Activated T-cell treated with anti-CD3 and anti-CD28 coated beads for 1 hour (primary cell): ENCODE results near the gene PIK3IP1.

ENCODE experiments used
- DNase-seq: peaks from one replicate; pipeline ENCODE4 v3.0.0-alpha.2; 2020; ENCODE audit warnings: low read depth

Gene PIK3IP1

DNA sequence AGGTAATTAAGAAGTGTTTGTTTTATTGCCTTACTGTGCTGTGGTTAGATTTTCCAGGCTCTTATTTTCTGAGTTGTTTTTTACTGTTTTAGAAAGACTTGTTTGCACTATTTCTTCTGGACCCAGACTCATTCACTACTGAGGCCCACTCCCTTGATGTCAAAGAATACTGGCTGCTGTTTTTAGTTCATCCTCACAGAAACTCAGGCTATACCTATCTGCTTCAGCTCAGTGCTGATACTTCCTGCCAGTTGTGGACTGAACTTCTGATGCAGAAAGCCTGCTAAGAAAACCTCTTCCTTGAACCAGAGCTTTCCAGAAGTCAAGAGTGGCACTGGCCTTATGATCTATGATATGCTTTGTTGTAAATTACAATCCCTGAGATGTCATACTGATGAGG lies 15.9 kb upstream of the PIK3IP1 start:
- DNase-seq: no peak

DNA sequence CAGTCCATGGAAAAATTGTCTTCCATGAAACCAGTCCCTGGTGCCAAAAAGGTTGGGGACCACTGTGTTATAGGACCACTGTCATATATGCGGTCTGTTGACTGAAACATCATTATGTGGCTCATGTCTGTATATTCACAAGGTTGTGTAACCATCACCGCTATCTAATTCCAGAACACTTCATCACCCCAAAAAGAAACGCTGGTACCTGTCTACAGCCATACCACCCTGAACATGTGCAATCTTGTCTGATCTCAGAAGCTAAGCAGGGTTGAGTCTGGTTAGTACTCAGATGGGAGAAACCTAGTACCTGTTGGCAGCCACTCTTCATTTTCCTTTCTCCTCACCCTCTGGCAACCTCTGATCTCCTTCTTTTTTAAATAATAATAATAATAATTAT lies 12.9 kb upstream of the PIK3IP1 start:
- DNase-seq: no peak

DNA sequence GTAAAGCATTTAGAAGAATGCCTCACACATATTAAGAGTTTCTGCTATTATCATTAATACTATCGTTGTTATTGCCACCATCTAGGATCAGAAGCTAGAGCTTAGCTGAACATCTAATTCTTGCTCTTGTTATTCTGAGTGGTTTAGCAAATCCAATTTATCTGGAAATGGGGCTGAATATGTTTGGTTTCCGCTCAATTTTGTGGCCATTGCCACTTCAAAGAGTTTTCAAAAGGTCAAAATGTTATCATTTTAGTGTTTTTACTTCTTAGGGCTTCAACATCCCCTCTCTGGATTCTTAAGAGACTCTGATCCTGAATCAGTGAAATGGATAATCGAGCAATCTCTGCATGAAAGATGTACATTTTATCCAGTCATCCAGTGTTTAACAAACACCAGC lies 10.2 kb upstream of the PIK3IP1 start:
- DNase-seq: no peak

DNA sequence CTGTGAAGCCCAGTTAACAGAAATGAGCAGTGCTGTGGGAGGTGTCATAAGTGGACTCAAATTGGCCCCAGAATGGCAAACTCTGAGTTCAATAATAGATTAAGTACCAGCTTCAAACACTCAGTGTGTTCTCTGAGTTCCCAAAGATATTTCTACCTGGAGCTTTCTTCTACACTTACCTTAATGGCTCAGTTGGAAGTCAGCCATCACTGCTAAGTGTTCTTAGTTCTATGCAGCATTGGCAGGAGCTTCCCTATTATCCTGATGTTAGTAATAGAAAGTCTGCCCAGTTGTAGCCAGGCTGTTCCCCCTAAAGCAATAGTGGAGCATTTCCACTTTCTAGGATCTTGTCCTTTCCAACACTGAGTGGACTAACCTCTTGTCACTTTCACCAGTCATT lies 9.7 kb upstream of the PIK3IP1 start:
- DNase-seq: no peak

DNA sequence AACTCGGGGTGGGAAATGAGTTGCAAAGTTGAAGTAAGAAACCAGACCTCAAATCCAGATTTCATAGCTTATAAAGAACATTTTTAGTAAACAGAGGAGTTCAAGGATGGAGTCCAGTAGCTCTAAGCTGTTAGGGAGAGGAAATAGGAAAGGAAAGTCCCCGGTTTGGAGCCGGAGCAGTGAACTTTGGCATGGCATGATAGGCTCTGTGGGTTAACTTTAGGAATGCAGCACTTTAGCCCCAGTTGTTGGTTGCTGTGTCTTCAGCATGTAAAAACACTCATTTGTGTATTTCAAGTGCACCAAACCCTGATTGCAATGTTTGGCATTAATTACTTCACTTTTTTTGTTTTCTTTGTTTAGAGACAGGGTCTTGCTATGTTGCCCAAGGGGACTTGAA lies 8.6 kb upstream of the PIK3IP1 start:
- no peak for DNase-seq

DNA sequence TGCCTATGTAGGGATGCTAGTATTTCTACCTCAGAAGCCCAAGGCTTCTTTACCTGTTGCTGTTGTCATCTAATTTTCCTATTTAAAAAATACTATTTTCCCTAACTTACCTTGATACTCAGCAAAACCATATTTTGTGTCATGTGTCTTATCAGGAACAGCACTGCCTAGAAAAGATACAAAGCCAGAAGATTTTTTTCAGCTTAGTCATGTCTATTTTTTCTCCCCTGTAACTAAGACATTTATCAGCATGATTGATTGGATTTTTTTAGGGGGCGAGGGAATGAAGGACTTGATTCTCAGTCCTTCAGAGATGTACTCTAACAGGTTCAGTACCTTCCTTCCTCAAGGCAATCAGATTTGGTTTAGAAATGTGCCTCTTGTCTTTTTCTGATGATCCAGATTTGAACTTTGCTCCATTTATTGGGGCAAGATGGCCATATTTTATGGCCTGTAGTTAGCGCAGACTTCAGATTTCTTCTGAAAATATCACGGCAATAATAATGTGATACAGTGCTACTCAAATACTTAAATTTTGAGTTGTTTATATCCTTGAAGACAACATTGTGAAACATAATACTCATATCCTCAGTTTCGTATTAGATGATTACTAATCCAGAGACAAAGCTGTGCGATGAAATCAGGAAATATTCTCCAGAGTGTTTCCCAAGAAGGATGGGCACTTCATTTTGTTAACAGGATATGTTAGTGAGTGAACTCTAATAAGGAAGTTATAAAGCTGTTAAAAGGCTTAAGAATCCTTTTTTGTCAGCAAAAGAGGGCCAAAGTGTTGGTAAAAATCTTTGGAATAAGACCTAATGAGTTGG lies 3.8 kb upstream of the PIK3IP1 start:
- no peak for DNase-seq

DNA sequence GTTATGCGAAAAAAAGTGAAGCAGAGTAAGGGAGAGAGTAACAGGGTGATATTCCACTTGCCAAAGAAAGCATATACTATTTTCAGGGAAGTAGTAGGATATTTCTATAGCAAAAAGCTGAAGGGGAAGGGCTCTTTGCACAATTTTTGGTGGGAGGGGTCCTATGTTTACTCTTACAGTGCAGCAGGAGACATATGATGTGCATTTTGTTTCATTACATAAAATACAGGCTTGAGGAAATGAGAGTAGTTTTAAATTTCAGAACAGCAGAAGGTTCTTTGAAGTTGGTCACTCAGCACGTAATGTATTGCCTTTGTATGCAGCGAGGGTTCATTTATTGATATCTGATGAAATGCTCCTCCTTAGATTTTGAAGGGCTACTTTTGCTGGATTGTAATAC lies 3.1 kb upstream of the PIK3IP1 start:
- DNase-seq: no peak

DNA sequence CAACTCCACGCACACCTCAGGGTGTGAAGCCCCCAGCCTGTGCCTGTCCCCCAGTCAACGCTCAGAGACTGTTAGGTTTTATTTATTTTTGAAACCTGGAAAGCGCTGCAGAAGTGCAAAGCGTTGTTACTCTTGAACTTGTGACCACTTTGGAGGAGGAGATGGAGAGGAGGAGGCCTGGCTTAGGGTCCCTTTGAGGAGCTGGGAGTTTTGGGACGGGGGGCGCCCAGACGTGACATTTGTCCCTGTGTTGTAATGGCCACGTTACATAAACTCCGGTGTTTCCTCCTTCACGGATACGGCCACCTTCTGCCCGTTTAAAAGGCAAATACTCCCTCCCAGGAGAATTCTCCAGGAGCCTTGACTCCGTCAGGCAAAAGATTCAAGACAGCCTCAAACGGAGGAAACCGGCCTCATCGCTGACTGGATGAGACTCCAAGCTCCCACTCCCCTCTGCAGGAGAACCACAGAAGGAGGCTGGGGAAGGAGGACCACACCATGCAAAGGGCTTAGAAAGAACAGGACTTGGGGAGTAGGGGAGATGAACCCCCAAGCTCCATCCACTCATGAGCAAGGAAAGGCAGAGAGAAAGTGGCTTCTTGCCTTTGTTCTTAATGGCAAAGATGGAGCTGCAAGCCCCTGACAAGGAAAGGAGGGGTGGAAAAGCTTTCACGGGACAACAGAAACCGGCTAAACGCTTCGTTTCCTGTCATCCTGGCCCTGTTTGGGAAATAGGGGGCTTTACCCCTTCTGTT lies 630 bp downstream of the PIK3IP1 start:
- no peak for DNase-seq

DNA sequence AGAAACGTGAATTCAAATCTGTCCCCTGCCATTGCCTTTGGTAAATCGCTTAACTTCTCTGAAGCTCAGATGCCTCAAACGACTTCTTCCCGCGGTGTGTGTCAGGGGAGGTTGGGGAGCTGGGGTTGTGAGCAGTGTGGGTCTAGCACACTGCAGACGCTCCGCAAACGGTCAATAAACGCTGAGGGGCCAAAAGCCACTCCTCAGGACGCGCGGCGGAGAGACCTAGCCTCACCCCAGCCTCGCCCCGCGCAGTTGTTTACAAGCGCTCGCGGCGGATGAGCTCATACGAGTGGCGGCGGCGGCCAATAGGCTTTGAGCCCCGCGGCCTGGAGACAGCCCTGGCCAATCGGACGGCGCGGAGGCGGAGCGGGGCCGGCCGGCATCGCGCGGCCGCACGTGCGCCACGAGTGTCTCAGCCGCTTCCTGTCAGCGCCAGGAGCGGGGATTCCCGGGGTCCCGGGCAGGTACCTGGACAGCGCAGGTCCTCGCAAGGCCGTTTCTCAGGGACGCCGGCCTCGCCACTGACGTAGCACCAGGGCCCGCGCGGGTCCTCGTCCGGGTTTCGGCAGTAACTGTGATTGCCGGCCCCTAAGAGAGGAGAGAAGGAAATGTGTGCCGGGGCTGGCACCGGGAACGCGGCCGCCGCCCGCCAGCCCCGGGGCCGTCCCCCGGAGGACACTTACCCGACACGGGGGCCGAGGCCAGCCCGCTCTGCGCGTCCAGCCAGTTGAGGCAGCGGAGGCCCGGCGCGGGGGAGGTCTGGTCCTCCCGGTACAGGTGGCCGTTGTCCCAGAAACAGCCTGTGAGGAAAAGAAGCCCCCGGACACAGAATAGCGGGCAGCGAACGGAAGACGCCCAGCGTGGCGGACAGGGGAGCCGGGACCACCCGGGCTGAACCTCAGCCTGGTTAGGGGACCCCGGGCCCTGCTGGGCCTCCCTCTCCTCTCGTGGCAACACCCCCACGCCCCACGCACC lies 1.5 kb downstream of the PIK3IP1 start:
- DNase-seq: peak; percentile 91

DNA sequence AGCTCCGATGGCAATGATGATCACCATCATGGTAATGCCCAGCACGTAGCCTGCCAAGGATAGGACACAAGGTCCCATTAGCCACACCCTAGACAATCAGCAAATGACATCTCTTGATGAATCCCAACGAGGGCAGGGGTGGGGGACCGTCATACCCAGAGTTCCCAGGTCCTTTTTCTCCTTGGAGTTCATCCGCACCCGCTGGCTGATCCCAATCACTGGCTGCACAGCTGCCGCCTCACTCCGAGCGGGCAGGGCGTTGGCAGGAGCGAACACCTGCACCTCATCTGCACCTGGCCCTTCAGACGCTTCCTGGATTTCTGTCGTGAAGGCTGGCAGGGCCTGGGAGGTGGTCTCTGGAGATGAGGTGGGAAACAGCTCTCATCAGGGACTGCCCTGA lies 2.9 kb downstream of the PIK3IP1 start:
- no peak for DNase-seq

DNA sequence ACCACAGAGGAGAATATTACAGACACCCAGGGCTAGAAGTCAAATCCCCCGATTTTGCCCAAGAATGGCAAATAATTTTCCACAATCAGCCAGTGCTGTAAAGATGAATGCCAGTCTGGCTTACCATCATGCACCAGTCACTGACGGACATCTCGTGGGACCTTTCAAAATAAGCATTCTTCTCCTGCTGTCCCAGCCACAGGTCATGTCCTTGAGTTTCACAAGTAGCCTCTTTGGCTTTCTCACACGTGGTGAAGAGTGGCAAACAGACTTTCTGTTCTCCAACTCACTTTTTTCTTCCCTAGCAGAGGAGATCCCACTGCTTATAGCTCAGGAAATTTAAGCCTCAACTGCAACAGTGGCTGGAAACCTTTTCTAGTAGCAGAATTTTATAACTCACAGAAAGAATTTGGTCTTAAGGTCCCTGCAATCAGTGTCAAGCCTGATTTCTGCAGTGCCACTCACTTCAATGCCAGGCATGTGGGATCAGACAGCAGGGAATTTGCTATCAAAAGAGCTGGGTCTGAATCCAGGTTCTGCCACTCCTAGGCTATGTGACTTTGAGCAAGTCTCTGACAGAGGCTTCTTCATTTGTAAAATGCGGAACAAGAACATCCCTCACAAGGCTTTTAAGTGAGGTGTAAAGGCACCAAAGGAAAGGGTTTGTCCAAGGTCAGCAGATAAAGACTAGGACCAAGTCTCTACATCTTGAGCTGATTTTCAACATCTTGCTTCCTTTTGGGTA lies 3.6 kb downstream of the PIK3IP1 start:
- no peak for DNase-seq

DNA sequence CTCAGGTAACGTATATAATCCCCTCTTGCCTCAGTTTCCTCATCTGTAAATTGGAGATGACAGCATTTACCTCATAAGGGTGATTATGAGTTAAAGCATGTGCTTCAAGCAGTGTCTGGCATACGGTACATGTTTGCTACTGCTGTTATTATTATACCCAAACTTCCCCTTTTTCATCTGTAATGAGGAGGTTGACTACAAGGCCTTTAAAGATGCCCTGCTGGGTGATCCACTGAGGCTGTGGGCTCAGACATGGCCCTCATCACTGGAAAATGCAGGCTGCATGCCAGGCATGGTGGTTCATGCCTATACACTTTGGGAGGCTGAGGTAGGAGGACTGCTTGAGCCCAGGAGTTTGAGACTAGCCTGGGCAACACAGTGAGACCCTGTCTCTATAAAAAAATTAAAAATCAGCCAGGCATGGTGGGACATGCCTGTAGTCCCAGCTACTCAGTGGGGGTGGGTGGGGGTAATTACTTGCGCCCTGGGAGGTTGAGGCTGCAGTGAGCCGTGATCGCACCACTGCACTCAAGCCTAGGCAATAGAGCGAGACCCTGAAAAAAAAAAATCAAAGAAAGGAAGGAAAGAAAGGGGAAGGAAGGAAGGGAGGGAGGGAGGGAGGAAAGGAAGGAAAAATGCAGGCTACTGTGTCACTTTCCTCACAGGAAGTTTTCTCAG lies 4.3 kb downstream of the PIK3IP1 start:
- no peak for DNase-seq

DNA sequence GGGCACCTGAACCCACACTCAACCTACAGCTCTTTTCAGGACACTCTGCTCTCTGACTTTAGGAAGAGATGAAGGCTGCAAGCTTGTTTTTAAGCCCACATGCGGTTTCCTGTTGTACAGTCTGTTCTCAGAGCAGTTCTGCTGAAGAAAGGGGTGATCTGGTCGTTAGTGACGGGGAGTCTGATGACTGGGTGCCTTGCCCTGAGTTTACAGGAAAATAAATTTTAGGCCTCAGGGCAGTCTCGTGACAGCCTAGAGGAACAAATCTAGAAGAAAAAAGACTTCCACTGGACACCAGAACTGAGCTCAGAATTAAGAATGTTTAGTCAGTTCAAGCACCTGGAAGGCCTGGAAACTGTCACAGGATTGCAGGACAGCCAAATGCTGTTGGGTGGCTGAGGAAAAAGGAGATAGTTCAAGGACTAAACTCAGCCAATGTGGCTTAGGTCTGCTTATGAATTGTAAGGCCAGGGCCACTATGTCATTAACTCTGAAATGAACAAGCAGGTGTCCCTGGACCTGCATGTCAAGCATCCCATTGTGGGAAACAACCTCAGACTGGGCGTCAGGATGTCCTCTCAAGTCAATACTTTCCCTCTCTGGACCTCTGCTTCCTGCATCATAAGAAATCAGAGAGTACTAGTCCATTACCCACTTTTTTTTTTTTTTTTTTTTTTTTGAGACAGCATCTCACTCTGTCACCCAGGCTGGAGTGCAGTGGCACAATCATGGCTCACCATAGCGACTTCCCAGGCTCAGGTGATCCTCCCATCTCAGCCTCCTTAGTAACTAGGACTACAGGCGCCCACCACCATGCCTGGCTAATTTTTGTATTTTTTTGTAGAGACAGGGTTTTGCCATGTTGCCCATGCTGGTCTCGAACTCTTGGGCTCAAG lies 5.7 kb downstream of the PIK3IP1 start:
- DNase-seq: no peak

DNA sequence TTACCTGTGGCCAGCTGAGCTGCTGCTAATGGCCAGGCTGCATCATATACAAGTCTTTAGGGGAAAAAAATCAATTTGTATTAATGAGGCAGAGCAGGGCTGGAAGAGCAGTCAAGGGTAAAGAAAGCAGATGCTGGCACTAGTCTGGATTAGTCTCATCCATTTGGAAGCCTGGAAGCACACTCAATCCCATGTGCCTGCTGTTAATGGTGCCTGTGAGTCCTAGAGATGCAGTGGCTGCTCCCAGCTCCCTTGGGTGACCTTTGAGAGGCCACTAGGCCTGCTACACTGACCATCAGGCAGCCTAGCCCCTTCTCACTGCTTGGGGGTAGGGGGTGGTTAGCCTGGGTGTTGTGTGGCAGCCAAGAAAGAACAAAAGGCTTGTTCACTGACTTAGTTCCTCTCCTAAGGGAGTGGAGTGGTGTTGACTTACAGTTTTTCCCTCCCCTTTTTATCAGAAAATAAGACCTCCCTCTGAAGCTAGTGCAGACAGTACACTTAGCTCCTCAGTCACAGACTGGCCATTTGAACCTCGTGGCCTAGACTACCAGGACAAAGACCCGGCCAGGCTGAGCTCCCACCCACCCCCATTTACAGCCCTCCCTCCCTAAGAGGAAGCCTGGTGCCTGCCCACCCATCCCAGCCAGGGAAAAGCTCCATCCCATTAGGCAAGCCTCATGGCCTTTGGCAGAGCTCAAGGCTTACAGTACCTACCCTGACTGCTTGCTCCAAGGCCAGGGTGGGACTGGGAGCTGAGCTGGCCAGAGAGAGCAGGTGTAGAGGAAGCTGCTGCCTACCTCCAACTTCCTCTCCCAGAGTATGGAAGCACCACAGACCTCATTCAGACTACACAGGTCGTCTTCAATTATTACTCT lies 7.8 kb downstream of the PIK3IP1 start:
- no peak for DNase-seq

DNA sequence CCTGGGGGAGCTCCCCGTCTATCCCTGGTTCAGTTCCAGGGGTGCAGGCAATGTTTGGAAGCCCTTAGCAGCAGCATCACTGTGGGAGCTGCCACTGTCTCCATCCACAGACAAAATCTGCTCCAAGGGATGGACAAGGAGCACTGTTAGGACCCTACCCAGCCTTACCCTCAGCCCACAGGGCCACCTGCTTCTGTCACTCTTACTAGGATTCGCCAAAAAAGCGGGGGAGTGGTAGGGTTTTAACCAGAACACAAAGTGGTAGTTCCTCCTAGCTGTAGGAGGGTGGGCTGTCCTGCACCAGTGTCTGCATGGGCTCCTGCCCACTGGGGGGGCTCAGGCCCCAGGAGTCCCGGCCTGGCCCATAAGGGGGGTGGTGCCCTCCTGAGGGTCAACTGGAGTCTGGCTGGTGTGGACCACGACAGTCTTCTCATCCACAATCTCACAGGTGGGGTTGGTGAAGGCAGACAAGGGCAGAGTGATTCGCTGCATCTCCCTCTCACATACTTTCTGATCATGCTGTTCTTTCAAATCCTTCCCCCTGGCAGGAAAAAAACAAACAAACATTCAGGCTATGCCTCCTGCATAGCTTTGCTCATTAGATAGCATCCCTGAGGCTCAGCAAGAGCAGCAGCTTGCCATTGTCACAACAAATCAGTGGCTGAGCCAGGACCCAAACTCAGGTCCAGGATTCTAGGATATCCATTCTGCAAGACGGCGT lies 9.4 kb downstream of the PIK3IP1 start:
- DNase-seq: no peak

DNA sequence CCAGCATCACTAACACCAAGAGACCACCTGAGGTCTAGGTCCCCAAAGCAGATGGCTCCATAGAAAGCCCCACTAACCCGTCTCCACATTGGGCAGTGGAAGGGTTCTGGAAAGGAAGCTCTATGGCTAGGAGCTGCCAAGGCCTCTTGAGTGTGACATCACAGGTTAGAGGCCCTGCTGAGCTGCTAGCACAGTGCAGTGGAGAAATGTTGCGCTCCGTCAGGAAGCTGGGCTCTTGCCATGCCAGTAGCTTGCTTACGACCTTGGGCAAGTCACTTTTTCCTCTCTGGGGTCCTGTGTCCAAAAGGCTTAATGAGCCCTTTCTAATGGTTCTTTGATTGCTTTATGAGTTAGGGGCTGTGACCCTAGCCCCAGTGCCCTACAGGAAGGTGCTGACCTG lies 10.6 kb downstream of the PIK3IP1 start:
- no peak for DNase-seq

DNA sequence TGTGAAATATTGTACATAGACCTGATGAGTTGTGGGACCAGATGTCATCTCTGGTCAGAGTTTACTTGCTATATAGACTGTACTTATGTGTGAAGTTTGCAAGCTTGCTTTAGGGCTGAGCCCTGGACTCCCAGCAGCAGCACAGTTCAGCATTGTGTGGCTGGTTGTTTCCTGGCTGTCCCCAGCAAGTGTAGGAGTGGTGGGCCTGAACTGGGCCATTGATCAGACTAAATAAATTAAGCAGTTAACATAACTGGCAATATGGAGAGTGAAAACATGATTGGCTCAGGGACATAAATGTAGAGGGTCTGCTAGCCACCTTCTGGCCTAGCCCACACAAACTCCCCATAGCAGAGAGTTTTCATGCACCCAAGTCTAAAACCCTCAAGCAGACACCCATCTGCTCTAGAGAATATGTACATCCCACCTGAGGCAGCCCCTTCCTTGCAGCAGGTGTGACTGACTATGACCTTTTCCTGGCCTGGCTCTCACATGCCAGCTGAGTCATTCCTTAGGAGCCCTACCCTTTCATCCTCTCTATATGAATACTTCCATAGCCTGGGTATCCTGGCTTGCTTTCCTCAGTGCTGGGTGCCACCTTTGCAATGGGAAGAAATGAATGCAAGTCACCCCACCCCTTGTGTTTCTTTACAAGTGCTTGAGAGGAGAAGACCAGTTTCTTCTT lies 12.3 kb downstream of the PIK3IP1 start:
- no peak for DNase-seq

DNA sequence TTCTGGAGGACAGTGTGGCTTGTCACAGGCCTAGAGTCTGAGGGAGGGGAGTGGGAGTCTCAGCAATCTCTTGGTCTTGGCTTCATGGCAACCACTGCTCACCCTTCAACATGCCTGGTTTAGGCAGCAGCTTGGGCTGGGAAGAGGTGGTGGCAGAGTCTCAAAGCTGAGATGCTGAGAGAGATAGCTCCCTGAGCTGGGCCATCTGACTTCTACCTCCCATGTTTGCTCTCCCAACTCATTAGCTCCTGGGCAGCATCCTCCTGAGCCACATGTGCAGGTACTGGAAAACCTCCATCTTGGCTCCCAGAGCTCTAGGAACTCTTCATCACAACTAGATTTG lies 13.0 kb downstream of the PIK3IP1 start:
- no peak for DNase-seq
